DMS53 (cell line): ENCODE measurements around the gene C5orf63.

Experiments used
- DNase-seq: peaks from one replicate; lab custom pipeline; 2025; lab: John Stamatoyannopoulos, UW

C5orf63 gene

GRCh38 chr5:127072861-127073846 is at the start of gene C5orf63:
Gene C5orf63, minus strand, starts transcription at chr5:127073502. Its CDS starts 14,507 bp downstream, at chr5:127058995.
- DNase-seq, result peak; percentile 89

DNA sequence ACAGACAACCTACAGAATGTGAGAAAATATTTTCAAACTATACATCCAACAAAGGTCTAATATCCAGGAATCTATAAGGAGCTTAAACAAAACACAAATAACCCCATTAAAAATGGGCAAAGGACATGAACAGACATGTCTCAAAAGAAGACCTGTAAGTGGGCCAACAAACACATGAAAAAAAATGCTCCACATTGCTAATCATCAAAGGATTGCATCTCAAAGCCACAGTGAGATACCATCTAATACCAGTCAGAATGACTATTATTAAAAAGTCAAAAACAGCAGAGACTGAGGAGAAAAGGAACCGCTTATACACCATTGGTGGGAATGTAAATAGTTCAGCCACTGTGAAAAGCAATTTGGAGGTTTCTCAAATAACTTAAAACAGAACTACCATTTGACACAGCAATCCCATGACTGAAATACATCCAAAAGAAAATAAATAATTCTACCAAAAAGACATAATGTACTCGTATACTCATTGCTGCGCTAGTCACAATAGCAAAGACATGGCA is 39.1 kb upstream of the C5orf63 start:
- no peak for DNase-seq

- no peak for DNase-seq
These were observed 37.8 kb upstream of the C5orf63 start for GRCh38 chr5:127111112-127111511.

- DNase-seq, result peak; percentile 35
These were observed 35.4 kb upstream of the C5orf63 start for GRCh38 chr5:127108624-127109260.

DNA sequence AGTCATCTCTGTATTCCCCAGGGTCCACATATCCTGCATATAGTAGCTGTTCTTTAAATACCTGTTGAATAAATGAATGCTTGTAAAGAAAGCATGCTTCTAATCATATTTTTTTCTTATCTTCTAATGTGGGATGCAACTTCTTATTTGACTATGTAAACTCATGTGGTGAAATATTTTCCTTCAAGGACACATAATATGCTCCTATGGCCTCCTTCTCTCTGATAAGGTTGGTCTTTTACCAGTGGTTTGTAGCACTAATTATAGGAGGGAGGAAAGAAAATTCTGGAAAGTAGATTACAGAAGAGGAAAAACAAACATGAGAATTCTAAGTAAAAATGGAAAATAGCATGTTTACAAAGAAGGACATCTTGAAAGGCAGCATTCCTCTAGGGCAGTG is 28.6 kb upstream of the C5orf63 start:
- DNase-seq, result no peak

- DNase-seq, result no peak
These were observed 28.2 kb upstream of the C5orf63 start for GRCh38 chr5:127101533-127101932.

- no peak for DNase-seq
These were observed 24.9 kb upstream of the C5orf63 start for GRCh38 chr5:127098241-127098640.

DNA sequence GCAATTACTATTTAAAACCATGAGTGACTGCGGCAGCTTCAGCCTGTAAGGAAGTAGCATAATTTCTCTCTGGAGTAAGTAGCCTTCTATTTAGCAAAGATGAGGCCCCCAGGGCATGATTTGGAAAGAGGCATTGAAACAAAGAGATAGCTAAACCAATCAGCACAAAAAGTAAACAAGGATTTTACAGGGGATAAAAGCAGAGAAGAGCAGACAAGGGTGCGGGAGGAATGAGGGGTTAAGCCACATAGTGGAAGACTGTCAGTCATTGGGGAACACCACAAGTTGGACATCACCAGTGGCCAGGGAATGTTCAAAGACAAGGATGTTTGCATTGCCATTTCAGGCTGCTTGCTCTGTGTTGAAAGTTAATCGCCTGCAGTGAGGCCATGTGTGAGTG is 24.0 kb upstream of the C5orf63 start:
- DNase-seq, result no peak

DNA sequence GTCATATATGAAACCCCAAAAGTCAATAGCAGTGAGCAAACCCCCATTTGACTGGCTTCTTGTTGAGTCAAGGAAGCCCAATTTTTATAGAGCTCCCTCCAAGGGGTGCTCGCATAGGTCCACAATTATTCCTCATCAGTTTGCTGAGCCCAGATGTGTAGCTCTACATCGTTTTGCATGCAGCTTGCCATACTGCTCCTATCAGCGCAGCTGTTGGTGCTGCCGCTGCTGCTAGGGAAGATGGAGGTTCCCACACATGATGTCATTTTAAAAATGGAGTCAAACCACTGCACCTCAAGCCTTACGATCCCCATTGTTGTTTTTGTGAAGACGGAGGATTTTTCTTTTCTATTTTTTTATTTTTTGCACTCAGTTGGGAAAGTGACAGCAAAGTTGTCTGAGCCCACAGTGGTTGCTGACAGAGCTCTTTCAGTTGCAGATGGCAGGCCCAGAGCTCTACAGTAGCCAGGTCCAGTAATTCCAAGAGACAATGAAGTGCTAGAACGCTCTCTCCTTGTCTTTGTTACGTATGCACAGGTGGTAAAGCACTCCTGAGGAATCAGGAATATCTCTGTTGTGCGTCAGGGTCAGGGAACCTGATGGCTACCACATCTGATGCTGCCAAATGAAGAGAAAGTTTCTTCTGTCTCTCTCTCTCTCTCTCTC is 23.2 kb upstream of the C5orf63 start:
- DNase-seq, result no peak

DNA sequence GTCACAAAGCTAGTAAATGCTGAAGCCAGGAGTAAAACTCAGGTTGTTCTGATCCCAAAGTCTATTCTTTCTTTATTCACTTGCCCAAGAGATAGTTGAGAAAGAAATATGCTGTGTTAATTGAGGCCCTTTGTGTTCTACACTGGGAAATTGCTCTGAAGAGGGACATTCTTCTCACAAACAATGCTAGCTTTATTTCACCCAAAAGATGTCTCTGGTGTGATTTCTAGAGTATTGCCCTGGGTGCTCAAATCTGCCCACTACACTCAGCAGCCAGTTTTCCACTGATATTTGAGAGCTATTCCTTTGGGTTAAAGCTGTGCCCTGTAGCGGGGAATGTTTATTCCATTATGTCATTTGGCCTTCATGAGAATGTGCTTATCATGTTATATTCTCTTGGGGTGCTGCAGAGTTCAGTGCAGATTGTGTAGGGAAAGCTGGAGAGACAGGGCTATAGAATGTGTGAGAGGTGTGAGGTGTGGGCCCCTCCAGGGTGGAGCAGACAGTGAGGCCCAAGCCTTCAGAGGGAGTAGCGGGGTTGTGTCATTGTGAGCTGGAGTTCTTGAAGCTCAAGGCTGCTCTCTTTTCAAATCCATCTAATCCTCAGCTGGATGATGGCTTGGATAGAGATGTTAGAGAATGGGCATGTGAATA is 21.0 kb upstream of the C5orf63 start:
- no peak for DNase-seq

DNA sequence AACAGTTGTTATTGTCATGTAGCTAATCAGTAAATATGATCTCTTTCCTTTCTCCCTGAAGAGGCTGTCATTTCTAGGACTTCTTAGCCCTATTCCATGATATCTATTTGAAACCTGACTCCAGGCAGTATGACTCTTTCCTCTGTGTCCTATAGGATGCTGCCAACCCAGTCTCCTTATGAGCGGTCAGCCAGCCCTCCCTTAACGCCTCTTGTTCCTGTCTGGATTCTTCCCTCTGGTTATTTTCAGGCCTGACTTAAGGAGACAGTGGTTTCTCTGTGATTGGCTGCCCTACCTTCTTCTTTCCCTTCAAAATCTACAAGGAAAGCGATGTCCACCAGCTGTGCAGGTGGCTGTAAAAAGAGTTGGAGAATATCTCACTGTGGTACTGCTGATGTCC is 19.4 kb upstream of the C5orf63 start:
- DNase-seq, result no peak

- DNase-seq, result peak; percentile 31
These were observed 15.9 kb upstream of the C5orf63 start for GRCh38 chr5:127089191-127089590.

DNA sequence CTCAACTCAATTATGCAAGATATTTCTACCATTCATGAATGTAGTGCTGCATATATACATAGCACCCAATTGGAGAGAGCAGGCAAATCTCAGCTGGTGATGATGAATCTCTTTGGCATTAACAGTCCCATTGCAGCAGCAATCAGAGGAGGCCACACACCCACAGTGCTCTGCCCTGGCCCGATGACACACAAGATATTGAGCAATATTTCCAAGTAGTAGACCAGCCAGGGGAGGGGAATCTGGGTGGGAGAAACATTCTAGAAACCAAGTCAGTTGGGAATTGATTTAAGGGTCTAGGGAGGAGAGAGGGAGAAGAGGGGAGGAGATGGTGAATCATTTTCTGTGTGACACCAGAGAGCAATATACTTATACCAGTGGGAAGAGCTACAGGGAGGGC is 14.9 kb upstream of the C5orf63 start:
- DNase-seq, result no peak

DNA sequence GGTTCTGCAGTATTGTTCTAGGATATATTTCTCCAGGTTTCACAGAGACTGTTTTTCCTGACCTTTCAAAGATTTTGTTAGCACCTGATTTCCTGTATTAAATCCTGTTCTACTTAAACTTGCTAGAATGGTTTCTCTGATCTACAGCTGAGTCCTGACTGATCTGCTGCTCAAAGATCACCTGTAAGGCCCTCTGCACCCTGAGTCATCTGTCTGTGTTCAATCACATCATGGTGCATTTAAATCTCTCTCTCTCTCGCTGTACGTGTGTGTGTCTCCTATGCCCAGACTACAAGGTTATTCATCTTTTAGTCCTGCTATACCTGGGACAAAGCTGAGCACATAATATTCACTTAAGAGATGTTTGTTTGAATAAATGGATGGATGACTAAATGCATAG is 13.3 kb upstream of the C5orf63 start:
- DNase-seq, result no peak

DNA sequence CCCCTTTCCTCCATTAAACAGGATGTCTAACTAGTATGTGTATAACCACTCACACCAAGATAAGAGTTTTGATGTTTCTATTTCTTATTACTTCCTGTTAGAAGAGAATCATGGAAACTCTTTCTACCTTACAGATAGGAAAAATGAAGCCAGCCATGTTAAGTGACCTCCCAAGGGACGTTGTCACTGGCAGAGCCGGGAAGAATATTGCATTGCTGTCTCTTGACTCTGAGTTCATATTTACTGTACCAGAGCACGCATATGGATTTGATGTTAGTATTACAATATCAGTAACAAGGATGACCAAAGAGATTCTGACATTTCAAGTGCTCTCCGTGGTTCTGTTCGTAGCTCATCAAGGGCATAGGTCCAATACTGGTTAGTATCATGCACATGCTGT is 12.5 kb upstream of the C5orf63 start:
- DNase-seq, result no peak

GRCh38 chr5:127085371-127085770 is 12.1 kb upstream of the C5orf63 start:
- DNase-seq, result no peak

GRCh38 chr5:127084656-127085055 is 11.4 kb upstream of the C5orf63 start:
- no peak for DNase-seq

DNA sequence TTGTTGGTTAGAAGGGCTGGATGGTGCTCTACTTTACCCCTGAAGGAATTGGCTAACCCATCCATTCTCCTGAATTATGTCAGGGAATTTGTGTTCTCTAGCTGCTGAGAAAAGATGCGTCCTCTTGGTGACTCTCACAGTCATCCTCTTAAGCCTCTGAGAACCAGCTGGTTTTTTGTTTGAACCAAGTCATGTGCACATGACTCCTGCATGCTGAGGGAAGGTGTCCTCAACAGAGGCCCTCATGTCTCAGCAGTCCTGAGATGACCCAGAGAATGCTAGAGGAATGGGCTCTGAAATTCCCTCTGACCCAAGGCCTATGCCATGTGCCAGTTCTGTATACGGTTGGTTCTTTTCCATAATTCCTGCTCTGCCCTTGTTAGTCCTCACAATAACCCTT is 10.4 kb upstream of the C5orf63 start:
- no peak for DNase-seq

- DNase-seq, result no peak
These were observed 6.7 kb upstream of the C5orf63 start for GRCh38 chr5:127079994-127080491.

- DNase-seq, result no peak
These were observed 4.1 kb upstream of the C5orf63 start for GRCh38 chr5:127077366-127077765.

DNA sequence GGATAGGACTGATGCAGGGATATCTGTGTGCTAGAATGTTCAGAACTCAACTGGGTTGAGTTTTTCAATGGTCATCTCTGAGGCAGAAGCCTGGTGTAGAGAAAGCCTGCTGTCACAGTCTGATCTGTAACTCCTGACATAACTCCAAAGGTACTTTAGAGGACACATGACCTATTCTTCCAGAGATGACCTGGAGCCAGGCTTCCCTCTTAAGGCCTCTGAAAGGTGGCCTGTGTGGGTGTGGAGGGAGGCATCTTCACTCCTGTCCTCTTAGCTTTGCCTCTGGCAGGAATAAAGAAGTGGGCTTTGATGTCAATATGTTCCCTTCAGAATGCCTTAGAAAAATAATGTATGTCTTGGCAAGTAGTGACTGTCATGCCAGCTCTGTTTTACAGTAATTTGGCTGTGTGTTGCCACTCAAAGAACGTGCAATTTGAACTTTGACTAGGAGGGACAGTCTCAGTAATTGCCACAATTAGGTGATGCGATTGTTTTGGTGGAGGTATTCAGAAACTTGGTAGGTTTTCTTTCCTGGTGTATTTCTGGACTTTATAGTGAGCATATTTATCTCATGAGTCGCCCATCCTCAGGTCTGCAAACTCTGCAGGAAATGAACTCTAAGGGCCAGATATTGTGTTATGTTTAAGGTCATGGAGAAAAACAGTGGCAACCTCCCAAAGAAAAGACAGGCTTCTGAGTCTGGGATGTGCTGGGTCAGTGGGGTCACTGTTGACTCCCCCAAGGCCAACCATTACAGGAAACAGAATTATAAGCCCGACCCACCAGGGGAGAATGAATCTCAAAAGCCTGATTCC is 3.2 kb upstream of the C5orf63 start:
- peak; percentile 9 for DNase-seq
